HFFc6 (cell line): ENCODE data around the gene S1PR1. TPM values are rescaled to one million over a fixed set of nuclear protein-coding genes. Genes with fewer than 3 reads are reported as not detected.

Source experiments
- DNase-seq: peaks from one replicate; pipeline ENCODE4 v3.0.0-alpha.2; 2018
- H3K27ac Mint-ChIP-seq: 2 replicates; pipeline ENCODE4 v1.8.0; 2020; ENCODE audit warnings: mild to moderate bottlenecking, mixed read lengths
- H3K27me3 Mint-ChIP-seq: 2 replicates; pipeline ENCODE4 v1.8.0; 2021; ENCODE audit warnings: mild to moderate bottlenecking, moderate library complexity, mixed read lengths; ENCODE audit not compliant: insufficient read depth
- H3K36me3 Mint-ChIP-seq: 2 replicates; pipeline ENCODE4 v1.8.0; 2021; ENCODE audit warnings: low read depth, mixed read lengths
- H3K4me1 Mint-ChIP-seq: 2 replicates; pipeline ENCODE4 v1.8.0; 2020; ENCODE audit warnings: low read depth, mixed read lengths
- H3K4me3 Mint-ChIP-seq: 2 replicates; pipeline ENCODE4 v1.8.0; 2020; ENCODE audit warnings: mild to moderate bottlenecking, moderate library complexity, mixed read lengths
- H3K9me3 Mint-ChIP-seq: 2 replicates; pipeline ENCODE4 v1.8.0; 2020; ENCODE audit warnings: mild to moderate bottlenecking, mixed read lengths
- CTCF ChIP-seq: fragments of 200-600 bp; sonication (generic); IDR thresholded peaks from 2 replicates; pipeline ENCODE4 v1.5.0; 2021; ENCODE audit warnings: antibody characterized with exemption, mild to moderate bottlenecking
- total RNA-seq, 6 experiments: library from RNA; stranded (reverse); fragmentation: NEBNext Ultra II Directional; extraction: Animal tissue kit (Norgen Biotek cat#: 25700); gene quantifications; 2 replicates in 1 of 6; 3 replicates in 5 of 6; pipeline ENCODE4 v1.2.3, GENCODE V29; 2021

The S1PR1 gene
- total RNA-seq, 6 experiments from 2014 or later = 6.0 to 10.2 (median 8.9) TPM

- H3K36me3 Mint-ChIP-seq = no peaks in the 10 kb centered on the region
- no peak for TF ChIP-seq CTCF
- no peaks in the 10 kb centered on the region for H3K9me3 Mint-ChIP-seq
- DNase-seq = no peak
- H3K4me1 Mint-ChIP-seq = peaks cover 14% of the 10 kb centered on the region
- H3K4me3 Mint-ChIP-seq = no peak overlapping the region
- H3K27me3 Mint-ChIP-seq = peaks cover 2% of the 10 kb centered on the region; the same call in 1 of the 2 replicates
- H3K27ac Mint-ChIP-seq = no peak overlapping the region
These were observed 32.1 kb downstream of the S1PR1 start for GRCh38 chr1:101268893-101269292.

GRCh38 chr1:101275672-101276071 lies 38.9 kb downstream of the S1PR1 start:
- Mint-ChIP-seq H3K36me3 (no peaks in the 10 kb centered on the region), H3K4me3 (no peak overlapping the region), H3K27me3 (peaks cover 19% of the 10 kb centered on the region), H3K9me3 (no peaks in the 10 kb centered on the region), H3K4me1 (no peaks in the 10 kb centered on the region), H3K27ac (no peak overlapping the region)
- no peak for TF ChIP-seq CTCF
- no peak for DNase-seq

- no peak overlapping the region for H3K27ac Mint-ChIP-seq
- H3K27me3 Mint-ChIP-seq = peaks cover 21% of the 10 kb centered on the region
- TF ChIP-seq CTCF = no peak
- no peak overlapping the region for H3K4me3 Mint-ChIP-seq
- no peak for DNase-seq
- no peaks in the 10 kb centered on the region for H3K9me3 Mint-ChIP-seq
- H3K4me1 Mint-ChIP-seq = no peaks in the 10 kb centered on the region
- H3K36me3 Mint-ChIP-seq = no peaks in the 10 kb centered on the region
These were observed 40.0 kb downstream of the S1PR1 start for GRCh38 chr1:101276818-101277217.

- Mint-ChIP-seq H3K36me3 (no peaks in the 10 kb centered on the region), H3K4me1 (peaks cover 10% of the 10 kb centered on the region), H3K27ac (no peak overlapping the region), H3K4me3 (no peak overlapping the region), H3K9me3 (no peaks in the 10 kb centered on the region), H3K27me3 (peaks cover 25% of the 10 kb centered on the region)
- no peak for DNase-seq
- no peak for TF ChIP-seq CTCF
These were observed 41.4 kb downstream of the S1PR1 start for GRCh38 chr1:101278238-101278637.

GRCh38 chr1:101278845-101279244 lies 42.0 kb downstream of the S1PR1 start:
- Mint-ChIP-seq H3K36me3 (no peaks in the 10 kb centered on the region), H3K9me3 (no peaks in the 10 kb centered on the region), H3K4me3 (no peak overlapping the region), H3K4me1 (peaks cover 10% of the 10 kb centered on the region), H3K27me3 (peaks cover 25% of the 10 kb centered on the region), H3K27ac (no peak overlapping the region)
- DNase-seq = no peak
- no peak for TF ChIP-seq CTCF

GRCh38 chr1:101280049-101280592 lies 43.3 kb downstream of the S1PR1 start:
- no peak overlapping the region for H3K4me3 Mint-ChIP-seq
- H3K27ac Mint-ChIP-seq = no peak overlapping the region
- peaks cover 18% of the 10 kb centered on the region for H3K4me1 Mint-ChIP-seq
- peaks cover 25% of the 10 kb centered on the region for H3K27me3 Mint-ChIP-seq
- DNase-seq = no peak
- no peak for TF ChIP-seq CTCF
- H3K36me3 Mint-ChIP-seq = no peaks in the 10 kb centered on the region
- no peaks in the 10 kb centered on the region for H3K9me3 Mint-ChIP-seq
